GM18520 (cell line): ENCODE data around the gene TBC1D3I.
"Not testable (repeated sequence)": the region's sequence is repeated elsewhere in the genome, so short reads cannot be mapped to it uniquely, and the experiment has no call there.

Source experiments
- ATAC-seq: cut with Tn5 transposase; IDR thresholded peaks from one replicate; pipeline ENCODE4 v1.9.1; 2021; ENCODE audit not compliant: unreplicated experiment

Gene TBC1D3I

DNA sequence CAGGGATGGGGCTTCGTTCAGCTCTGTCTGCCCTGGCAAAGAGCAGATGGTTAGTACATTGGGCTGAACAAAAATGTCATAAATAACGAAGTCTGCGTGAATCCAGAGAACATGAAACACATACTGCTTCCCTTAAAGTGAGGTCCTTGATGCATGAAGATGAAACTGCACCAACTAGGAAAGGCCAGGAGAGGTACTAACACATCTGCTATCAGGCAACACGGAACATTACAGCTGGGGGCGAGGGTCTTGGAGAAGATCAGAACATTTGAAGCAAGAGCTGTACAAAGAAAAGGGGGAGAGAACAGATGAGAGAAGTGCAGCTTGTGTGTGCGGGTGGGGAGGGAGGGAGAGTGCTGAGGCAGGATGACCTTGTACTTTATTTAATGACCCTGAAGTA lies 57.0 kb downstream of the TBC1D3I start:
- ATAC-seq = not testable (repeated sequence)

DNA sequence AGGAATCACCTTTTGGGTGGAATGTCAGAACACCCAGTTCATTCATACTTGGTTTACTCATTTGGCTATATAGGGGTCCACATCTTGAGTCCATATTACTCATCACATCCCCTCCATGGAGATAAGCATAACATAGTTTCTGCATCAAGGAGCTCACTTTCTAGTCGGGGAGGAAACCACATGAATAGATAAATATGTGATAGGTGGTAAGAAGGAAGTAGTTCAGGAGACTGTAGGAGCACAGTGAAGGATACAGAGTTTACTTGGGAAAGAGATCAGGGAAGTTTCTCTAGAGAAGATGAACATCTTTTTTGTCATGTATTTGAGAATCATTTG lies 57.9 kb downstream of the TBC1D3I start:
- ATAC-seq = not testable (repeated sequence)

DNA sequence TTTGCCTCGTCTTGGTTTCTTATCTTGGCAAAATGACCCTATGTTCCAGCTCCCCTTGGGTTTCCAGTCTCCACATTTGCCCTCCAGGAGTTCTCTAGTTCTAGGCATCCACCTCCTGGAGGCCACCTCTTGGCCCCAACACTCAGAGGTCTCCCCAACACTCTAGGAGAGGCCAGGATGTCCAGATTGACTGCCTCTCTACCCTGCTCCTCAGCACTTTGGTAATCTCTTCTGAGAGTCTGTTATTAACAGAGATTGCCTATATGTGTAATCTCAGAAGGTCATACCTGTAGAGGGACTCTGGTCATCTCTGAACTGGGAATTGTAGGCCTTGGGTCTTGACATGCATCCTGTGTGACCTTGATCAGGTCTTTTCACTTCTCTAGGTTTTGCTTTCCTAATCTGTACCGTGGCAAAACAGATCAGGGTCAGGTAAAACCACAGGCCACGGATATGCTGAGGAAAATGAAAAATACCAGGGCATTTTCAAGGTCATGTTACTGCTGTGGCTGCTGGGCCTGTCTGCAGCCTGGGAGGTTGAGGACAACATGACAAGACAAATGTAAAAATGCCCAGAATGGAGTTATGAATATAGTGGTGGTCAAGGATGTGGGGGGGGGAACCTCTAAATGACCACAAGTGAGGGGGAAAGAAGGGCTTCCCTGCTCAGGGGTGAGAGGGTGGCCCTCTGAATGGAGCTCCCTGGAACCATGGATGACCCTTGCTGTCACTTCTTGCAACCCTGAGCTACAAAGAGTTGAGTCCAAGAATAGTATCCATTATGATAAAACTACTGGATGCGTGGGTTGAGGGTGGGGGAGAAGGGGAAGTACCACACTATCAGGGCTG lies 58.5 kb downstream of the TBC1D3I start:
- peak; percentile 24 for ATAC-seq

DNA sequence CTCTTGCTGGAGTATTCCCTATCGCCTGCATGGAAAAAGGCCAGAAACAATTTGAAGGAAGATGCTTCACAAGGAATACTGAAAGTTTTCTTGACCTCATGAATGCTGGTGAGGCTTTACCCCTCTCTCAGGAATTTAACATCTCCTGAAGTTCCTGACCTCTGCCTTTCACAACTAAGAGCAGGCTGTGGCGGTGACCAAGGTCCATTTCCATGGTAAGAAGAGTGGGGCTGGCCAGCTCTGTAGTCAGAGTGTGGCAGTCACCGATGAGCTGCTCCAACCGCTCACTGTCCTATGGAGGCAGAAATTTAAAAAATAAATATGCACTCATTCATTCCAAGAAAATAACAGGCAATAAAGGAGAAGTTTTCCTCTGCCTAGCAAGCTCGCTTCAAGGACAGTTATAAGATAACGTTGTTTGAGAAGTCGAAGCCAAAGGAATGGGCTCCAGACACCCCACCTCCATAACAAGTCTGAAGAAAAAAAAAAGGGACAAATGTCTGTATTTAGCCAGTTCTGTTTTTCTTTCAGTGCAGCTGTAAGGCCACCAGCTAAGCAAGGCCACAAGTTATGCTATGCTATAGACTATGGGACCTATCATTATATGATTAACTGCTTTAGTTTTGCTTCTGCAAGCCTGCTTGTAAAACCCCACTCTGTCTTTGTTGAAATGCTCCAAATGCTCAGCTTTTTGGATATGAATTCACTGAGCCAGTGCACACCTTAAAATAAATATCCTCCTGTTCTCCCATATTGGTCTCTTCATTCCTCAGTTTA lies 59.5 kb downstream of the TBC1D3I start:
- no peak for ATAC-seq
